Activated CD4-positive, CD25-positive, alpha-beta regulatory T cell treated with anti-CD3 and anti-CD28 coated beads, Interleukin-2, amount 50 U/mL, for 72 hours (primary cell): ENCODE measurements around the gene TNFRSF12A.

Experiments used
- DNase-seq: peaks from one replicate; pipeline ENCODE4 v3.0.0; 2021

The TNFRSF12A gene

DNA sequence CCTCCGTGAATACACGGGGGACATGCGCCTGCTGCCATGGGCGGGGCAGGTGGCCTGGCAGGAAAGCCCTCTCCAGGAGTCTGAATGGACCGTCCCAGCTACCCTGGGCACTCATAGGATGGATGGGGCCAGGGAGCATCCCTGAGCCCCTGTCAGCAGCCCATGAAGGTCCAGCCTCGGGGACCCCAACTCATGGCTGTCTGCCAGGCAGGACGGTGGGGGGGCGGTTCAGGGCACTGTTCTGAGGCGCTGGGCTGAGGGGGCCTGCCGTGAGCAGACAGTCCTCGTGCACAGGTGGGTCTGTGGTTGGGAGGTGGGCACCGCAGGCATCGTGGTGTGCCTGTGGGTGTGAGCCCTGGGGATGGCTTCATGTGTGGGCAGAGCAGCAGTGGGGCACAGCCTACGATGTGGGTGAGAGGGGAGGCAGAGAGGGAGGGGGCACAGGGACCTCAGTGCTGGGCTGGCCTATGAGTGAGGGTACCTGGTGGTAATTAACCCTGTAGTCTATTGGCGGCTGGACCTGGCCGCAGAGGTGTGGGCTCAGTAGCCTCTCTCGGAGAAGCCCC is 33.5 kb upstream of the TNFRSF12A start:
- DNase-seq, result no peak

DNA sequence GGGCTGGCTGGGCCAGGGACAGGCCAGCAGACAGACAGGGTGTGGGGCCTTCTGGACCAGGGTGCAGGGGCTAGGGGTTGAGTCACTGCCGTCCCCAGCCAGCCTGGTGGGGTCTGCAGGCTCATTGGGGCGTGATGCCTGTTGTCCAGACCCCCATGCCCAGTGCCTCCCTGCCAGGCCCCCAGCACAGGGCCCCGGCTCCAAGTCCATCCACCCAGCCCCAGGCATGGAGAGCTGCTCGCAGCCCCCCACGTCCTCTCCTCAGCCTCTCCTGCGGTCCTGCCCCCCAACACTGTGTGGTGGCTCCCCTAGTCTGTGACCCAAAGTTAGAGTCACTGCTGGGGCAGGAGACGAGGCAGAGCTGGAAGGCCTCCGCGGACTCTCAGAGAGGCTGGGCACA is 32.9 kb upstream of the TNFRSF12A start:
- DNase-seq, result no peak

GRCh38 chr16:2987833-2988232 is 32.3 kb upstream of the TNFRSF12A start:
- no peak for DNase-seq

- DNase-seq, result no peak
These were observed 31.5 kb upstream of the TNFRSF12A start for GRCh38 chr16:2988590-2989099.

GRCh38 chr16:2990891-2991290 is 29.3 kb upstream of the TNFRSF12A start:
- no peak for DNase-seq

- no peak for DNase-seq
These were observed 28.5 kb upstream of the TNFRSF12A start for GRCh38 chr16:2991566-2992261.

DNA sequence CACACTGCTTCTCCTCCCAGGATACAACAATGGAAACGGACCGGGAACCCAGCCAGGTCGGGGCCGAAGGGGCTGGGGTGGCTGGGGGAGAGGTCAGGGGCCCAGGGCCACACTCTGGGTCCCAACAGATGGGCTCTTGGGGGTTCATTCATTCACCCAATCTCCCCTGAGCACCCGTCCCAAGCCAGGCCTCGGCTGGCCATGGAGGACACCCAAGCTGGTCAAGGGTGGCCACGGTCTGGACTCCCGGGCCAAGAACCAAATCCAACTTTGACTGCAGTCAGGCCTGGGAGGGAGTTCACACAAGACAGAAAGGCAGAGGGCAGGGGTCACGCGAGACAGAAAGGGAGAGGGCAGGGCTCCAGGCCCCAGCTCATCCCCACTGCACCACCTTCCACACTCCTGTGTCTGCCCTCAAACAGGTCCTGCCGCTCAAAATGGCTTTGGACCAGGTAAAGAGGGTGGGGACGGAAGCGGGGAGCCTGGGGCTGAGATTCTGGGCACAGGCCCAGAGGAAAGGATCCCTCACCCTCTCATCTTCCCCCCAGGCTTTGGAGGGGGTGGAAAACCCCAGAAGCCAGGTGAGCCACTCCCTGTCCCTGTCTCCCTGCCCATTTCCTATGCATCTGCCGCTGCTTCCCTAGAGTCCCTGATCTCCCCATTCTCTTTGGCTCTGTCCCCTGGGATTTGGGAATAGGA is 27.6 kb upstream of the TNFRSF12A start:
- no peak for DNase-seq

- DNase-seq, result no peak
These were observed 23.9 kb upstream of the TNFRSF12A start for GRCh38 chr16:2996298-2996697.

- DNase-seq, result no peak
These were observed 20.2 kb upstream of the TNFRSF12A start for GRCh38 chr16:2999929-3000328.

GRCh38 chr16:3000540-3000939 is 19.6 kb upstream of the TNFRSF12A start:
- no peak for DNase-seq

- DNase-seq, result no peak
These were observed 18.9 kb upstream of the TNFRSF12A start for GRCh38 chr16:3001316-3001715.

DNA sequence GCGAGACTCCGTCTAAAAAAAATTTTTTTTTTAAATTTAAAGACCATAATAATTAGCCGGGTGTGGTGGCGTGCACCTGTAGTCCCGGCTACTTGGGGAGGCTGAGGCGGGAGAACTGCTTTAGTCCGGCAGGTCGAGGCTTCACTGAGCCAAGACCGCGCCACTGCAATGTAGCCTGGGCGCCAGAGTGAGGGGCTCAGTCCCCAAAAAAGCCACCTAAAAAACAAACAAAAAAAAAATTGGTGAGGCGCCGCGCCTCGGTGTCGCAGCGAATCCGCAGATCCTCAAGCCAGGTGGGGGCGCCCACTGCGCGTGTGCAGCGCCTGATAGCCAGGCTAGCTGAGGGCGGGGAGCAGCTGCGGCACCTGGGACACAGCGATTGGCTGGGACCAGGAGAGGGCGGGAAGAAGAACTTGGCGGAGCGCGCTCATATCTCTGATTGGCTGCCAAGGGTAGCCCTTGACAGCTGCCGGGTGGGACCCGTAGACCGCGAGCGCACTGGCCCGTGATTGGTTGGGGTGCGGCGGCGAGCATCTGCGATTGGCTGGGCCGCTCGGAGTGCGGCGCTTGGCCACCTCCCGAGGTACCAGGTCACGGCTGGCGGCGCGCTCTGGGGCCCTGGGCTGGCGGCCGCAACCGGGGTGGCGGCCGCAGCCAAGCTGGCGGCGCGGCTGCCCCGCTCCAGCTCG is 16.4 kb upstream of the TNFRSF12A start:
- peak; percentile 95 for DNase-seq

- no peak for DNase-seq
These were observed 15.8 kb upstream of the TNFRSF12A start for GRCh38 chr16:3004319-3004718.

GRCh38 chr16:3004781-3005284 is 15.3 kb upstream of the TNFRSF12A start:
- DNase-seq, result no peak

DNA sequence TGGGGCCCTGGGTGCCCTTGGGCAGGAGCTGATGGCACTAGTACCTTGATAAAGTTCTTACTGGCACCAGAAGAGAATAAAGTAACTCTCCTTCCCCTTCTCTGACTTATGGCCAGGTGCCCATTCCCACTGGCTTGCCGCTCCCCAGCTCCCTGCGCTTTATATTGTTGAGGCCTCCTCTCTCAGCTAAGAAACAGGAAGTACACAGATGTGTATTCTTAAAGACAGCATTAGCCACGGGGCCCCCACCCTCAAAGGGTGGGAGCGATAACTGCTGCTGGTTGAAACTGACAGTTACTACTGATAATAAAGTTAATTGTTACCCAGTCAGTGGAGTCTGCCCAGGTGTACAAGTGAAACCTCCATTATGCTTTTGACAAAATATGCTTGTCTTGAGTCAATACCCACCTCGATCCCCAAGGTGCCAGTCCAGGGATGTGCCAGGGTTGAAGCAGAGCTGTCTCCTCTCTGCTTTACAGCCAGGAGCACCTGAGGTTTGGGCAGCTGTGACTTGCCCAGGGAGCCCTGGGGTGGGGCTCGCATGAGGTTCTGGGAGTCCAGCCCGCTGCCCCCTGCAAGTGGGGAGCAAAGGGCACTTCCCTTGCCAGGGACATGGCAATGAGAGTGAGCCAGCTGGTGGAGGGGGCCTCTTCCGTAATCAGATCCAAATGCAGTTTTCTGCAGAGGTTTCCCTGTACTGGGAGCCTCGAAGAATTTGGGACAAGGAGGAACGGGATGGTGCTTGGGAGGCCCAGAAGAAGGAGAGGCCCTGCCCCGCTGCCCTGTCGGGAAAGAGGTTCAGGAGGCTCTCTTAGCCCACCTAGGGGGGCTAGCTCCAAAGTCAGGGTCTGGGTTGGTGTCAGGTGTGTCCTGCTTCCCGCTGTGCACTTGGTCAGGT is 12.9 kb upstream of the TNFRSF12A start:
- DNase-seq, result no peak

GRCh38 chr16:3007957-3008689 is 12.0 kb upstream of the TNFRSF12A start:
- no peak for DNase-seq

- DNase-seq, result no peak
These were observed 11.5 kb upstream of the TNFRSF12A start for GRCh38 chr16:3008690-3009037.

- no peak for DNase-seq
These were observed 10.4 kb upstream of the TNFRSF12A start for GRCh38 chr16:3009568-3010390.

GRCh38 chr16:3010510-3010909 is 9.7 kb upstream of the TNFRSF12A start:
- no peak for DNase-seq

DNA sequence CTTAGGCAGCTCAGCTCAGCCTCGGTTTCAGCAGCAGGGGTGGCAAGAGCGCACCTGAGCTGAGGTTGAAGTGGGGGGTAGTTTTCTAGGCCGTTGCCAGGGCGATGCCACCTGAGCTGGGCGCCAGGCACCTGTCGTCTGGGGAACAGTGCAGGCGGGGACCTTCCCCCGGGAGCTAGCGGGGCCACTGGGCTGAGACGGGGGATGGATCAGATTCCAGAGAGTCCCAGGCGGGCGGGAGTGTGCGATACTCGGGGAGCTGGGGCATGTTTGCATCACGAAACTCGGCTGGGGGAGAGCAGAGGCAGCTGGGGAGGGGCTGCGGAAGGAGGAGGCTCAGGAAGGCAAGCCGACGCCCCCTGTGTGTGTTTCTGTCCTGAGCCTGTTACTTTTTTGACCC is 7.9 kb upstream of the TNFRSF12A start:
- no peak for DNase-seq
